ENCODE results near the gene PLCXD1.
"Not testable (repeated sequence)": the region's sequence is repeated elsewhere in the genome, so short reads cannot be mapped to it uniquely, and the experiment has no call there.

PLCXD1 gene, protein sequence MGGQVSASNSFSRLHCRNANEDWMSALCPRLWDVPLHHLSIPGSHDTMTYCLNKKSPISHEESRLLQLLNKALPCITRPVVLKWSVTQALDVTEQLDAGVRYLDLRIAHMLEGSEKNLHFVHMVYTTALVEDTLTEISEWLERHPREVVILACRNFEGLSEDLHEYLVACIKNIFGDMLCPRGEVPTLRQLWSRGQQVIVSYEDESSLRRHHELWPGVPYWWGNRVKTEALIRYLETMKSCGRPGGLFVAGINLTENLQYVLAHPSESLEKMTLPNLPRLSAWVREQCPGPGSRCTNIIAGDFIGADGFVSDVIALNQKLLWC

DNA sequence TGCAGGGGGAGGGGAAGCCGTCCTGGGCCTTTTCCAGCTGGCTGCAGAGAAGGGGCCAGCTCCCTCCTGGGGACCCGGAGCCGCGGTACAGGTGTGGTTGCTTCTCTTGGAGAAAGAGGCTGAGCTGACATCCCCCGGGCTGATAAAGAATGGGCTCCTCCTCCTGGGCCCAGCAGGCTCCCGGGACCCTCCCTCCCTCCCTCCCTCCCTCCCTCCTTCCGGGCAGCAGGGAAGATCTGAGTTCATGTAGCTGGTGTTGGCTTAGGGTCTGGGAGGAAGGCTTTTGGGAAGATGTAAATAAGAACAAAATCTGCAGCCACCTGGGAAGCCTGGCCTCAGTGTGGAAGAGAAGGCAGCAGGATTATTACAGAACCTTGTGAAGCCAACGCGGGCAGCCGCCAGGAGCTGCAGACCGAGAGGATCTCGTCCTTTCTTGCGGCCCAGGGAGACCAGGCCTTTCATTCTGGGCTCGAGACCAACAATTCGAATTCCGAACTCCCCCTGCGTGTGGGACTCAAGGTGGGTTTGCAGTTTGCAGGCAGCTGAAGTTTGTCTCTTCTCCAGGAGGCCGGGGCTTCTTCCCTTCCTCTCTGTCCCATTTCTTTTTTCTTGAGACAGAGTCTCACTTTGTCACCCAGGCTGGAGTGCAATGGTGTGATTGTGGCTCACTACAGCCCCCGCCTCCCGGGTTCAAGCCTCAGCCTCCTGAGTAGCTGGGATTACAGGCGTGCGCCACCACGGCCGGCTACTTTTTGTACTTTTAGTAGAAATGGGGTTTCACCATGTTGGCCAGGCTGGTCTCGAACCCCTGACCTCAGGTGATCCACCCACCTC lies at the start of gene PLCXD1:
Gene PLCXD1, plus strand, starts transcription at position 216 of the 834 bp plus-strand sequence. CDS start 2,807 bp downstream, outside the sequence.
- DNase-seq = no peak

DNA sequence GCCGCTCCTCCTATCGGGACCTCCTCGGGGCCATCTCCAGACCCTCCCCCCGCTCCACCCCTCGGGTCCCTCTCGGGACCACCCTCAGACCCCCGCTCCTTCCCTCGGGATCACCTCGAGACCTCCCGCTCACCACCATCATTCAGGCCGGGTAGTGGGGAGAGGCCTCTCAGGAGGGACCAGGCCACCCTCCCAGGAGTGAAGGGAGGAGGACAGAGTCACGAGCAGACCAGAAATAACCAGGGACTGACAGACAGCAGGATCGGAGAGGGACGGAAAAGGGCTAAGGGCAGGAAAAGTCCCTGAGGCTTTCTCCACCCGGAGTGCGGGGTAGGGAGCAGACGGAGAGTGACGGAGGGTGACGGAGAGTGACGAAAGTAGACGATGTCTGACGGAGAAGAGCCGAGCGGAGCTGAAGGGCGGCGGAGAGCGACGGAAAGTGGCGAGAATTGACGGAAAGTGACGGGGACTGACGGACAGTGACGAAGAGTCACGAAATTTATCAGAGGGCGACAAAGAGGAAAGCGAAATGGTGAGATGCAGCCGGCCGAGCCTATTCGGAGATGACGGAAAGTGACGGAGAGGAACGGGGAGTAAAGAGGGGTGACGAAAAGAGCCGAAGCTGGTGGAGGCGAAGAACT lies 49.4 kb upstream of the PLCXD1 start:
- DNase-seq = not testable (repeated sequence)

DNA sequence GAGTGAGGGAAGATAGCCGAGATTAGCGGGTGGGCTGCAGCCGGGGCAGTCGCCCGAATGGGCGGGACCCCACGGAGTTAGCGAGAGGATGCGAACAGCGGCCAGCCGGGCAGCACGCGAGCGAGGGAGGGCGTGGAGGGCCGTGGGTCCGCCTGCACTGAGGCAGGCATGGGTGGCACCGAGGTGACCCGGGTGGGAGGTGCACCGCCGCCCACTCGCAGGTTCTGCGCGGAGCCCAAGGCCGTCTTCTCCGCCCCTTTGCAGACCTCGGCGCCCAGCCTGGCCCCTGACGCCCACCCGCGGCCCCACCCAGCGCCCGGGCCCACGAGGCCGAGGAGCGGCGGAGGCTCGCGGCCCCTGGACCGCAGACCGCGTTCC lies 48.9 kb upstream of the PLCXD1 start:
- not testable (repeated sequence) for DNase-seq

DNA sequence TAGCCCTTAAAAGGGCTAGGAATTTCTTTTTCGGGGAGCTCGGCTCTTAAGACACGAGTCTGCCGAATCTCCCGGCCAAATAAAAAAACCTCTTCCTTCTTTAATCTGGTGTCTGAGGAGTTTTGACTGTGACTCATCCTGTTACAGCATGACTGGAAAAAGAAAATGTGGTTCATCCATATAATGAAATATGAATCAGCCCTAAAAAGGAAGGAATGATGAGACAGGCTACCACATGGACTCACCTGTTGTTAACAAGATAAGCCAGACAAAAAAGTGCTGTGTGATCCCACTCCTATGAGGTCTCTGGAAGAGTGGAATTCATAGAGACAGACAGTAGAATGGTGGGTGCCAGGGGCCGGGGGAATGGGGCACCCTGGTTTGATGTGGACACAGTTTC lies 45.0 kb upstream of the PLCXD1 start:
- DNase-seq = not testable (repeated sequence)

DNA sequence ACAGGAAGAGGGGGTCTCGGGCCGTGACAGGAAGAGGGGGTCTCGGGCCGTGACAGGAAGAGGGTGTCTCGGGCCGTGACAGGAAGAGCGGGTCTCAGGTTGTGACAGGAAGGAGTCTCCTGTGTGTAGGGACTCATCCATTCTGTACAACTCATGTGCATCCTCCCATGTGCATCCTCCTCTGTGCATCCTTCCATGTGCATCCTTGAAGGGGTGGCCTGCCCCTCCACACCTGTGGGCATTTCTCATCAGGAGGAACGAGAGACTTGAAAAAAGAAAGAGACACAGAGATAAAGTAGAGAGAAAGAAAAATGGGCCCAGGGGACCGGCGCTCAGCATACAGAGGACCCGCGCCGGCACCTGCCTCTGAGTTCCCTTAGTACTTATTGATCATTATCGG lies 30.2 kb upstream of the PLCXD1 start:
- no peak for DNase-seq

DNA sequence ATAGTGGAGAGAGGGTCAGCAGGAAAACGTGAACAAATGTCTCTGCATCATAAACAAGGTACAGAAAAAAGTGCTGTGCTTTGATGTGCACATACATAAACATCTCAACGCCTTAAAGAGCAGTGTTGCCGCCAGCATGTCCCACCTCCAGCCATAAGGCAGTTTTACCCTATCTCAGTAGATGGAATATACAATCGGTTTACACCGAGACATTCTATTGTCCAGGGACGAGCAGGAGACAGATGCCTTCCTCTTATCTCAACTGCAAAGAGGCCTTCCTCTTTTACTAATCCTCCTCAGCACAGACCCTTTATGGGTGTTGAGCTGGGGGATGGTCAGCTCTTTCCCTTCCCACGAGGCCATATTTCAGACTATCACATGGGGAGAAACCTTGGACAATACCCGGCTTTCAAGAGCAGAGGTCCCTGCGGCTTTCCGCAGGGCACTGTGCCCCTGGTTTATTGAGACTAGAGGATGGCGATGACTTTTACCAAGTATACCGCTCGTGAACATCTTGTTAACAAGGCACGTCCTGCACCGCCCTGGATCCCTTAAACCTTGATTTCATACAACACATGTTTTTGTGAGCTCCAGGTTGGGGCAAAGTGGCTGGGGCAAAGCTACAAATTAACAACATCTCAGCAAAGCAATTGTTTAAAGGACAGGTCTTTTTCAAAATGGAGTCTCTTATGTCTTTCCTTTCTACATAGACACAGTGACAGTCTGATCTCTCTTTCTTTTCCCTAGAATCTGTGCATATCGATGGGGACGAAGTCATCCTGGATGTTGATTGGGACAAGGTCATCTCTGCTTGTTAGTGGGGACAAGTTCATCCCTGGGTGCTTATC lies 29.6 kb upstream of the PLCXD1 start:
- DNase-seq = not testable (repeated sequence)

DNA sequence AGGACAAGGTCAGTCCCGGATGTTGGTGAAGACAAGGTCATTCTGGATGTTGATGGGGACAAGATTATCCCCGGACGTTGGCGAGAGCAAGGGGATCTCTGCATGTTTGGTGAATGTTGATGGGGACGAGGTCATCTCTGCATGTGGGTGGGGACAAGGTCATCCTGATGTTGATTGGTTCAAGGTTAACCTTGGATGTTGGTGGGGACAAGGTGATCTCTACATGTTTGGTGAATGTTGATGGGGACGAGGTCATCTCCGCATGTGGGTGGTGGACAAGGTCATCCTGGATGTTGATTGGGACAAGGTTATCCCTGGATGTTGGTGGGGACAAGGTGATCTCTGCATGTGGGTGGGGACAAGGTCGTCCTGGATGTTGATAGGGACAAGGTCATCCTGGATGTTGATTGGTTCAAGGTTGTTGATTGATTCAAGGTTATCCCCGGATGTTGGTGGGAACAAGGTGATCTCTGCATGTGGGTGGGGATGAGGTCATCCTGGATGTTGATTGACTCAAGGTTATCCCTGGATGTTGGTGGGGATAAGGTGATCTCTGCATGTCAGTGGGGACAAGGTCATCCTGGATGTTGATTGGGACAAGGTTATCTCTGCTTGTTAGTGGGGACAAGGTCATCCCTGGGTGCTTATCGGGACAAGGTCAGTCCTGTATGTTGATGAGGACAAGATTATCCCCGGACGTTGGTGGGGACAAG lies 28.8 kb upstream of the PLCXD1 start:
- no peak for DNase-seq

DNA sequence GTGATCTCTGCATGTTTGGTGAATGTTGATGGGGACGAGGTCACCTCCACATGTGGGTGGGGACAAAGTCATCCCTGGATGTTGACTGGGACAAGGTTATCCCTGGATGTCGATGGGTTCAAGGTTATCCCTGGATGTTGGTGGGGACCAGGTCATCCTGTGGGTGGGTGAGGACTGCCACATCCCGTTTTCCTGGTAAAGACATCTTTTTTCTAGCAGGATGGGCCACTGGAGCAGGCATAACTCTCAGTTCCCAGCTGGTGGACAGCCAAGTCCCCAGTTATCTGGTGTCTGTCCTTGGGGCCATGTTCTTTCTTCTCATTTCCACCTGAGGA lies 28.3 kb upstream of the PLCXD1 start:
- no peak for DNase-seq

DNA sequence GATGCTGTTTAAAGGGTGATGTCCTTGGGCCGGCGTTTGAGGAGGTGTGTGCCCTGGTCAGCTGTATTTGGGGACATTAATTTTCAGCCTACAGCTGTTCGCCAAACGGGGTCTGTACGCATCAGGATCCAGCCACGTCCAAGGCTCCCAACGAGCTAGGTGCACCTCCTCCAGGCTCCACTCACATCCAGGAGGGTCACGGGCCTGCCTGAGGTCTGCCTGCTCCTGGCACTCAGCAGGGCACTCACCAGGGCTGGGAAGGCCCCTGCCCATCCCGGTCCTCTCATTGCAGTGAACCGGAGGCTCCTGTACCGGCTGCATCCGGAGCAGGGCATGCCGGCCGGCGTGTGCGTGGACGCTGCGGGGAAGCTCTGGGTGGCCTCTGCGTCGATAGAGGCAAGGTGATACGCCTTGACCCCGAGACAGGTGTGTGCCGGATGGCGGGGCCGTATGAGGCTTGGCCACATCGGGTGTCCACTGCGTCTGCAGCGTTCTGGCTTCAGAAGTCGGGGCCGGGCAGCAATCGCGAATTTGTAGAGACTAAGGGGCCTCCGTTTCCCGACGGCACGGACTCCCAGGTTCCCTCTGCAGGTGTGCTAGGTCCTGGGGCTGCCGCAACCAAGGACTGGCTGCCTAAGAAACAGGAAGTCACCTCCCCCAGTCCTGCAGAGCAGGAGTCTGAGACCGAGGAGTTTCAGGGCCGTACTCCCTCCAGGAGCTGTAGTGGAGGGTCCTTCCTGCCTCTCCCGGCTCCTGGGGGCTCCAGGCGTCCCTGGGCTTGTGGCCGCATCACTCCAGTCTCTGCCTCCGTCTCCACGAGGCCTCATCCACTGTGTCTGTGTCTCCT lies 27.5 kb upstream of the PLCXD1 start:
- no peak for DNase-seq

DNA sequence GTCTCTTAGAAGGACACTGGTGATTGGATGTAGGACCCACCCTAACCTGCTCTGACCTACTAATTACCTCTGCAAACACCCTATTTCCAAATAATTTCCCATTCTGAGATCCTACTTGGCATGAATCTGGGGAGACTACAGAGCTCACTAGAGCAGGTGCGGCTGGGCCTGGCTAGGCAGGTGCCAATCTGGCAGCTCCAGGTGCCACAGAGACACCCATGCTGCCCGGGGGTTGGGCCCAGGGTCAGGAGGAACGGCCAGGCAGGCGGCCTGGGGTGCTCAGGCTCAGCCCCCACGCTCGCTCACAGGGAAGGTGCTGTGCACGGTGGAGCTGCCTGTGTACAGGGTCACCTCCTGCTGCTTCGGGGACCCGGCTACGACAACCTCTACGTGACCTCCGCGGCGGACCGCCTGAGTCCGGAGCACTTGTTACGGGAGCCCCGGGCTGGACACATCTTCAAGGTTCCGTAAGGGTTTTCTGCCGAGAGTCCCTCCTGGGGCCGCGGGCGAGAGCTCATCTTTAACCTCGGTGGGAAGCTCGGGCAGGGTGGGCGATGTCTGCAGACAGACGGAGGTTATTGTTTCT lies 26.5 kb upstream of the PLCXD1 start:
- no peak for DNase-seq

DNA sequence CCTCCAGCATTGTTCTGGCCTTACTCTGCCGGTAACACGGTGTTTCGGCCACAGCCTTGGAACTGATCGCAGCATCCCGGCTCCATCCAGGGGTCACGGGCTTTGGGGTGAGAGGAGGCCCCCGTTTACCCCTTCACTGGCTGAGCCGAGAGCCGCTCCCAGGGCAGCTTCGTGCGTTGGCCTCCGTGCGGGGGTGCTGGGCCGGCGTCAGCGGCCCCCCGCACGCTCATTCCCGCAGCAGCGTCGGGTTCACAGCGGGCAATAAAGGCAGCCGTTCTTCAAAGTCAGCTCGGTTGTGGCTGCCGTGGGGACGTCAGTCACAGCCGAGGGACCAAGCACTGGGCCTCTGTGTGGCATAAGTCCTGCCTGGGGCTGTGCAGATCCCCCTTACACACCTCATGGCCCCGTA lies 25.3 kb upstream of the PLCXD1 start:
- no peak for DNase-seq

DNA sequence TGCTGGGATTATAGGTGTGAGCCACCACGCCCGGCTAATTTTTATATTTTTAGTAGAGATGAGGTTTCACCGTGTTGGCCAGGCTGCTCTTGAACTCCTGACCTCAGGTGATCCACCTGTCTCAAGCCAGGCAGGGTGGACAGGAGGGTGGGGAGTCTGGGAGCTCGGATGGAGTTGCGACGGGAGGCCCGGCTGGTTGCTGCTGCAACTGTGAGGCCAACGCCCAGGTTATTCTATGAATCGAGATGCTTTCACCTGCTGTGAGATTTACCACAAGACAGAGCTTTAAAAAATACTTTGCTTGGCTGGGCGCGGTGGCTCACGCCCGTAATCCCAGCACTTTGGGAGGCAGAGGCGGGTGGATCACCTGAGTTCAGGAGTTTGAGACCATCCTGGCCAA lies 24.1 kb upstream of the PLCXD1 start:
- not testable (repeated sequence) for DNase-seq

DNA sequence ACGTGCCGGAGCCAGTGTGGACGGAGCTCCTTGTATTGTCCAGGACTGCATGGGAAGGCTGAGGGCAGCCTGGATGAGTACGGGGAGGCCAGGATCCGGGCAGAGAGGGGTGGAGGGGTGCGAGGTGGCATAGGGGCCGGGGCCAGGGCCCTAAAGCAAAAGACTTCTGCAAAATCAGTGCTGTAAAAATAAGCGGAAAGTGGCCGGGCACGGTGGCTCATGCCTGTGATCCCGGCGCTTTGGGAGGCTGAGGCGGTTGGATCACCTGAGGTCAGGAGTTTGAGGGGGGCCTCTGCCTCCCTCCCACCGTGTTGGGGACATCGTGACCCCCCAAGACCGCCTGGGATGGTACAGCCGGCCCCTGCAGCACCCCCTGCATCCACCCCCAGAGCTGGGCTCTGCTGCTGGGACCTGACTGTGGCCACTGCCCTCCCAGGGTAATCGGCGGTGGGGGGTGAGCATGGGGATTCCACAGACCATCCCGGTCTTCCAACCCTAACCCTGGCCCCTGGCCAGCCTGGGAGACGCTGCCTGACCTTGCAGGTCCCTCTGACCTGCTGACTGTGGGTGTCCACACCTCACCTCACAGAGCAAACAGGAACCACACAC lies 23.4 kb upstream of the PLCXD1 start:
- no peak for DNase-seq

DNA sequence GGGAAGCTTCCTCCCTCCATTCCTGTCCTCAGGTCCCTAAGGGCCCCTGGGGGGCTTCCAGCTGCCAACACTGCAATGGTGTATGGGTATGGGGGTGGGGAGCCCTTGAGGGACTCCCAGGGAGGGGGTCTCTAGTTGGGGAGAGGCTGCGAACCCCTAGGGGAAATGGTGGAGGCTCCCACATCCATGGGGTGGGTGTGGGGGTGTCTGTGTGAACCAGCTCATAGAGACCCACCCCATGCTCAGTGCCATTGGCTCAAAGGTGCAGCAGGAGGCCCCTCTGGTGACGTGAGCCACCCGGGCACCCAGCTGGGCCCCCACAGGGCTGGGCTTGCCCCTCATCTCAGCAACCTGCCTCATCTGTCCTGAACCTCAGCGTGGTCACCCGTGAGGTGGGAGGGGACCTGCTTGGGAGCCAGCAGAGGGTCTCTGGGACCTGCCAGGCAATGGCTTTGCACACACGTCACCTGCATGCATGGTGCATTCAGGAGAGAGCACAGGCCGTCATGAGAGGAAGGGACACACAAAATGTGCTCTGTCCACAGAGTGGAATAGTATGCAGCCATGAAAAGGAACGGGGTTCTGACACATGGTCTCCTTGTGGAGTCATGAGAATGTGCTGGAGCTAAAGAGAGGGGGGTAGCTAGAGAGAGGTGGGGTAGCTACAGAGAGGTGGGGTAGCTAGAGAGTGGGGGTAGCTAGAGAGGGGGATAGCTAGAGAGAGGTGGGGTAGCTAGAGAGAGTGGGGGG lies 22.7 kb upstream of the PLCXD1 start:
- DNase-seq = no peak

DNA sequence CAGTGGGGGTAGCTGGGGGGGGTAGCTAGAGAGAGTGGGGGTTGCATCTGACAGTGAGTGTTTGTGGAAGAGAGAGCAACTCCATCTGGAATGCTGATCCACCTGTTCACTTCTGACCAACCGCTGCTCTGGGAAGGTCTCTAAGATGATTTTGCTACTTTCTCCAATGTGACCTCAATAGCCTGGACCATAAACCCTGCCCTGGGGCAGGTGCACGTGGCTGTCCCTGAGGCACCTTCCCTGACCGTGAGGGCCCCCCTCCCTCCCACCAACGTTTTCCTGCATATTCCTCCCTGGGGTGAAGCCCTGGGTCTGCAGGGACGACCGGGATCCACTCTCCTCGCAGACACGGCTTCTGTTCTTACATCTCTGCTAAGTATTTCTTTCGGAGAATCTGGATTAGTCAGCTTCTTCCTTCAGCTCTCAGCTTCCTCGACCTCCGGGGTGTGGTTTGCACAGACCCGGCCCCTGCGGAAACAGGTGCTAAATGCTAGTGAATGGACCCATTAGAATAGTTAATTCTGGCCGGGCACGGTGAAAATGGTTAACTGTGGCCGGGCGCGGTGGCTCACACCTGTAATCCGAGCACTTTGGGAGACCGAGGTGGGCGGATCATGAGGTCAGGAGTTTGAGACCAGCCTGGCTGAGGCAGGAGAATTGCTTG lies 21.4 kb upstream of the PLCXD1 start:
- DNase-seq = no peak

DNA sequence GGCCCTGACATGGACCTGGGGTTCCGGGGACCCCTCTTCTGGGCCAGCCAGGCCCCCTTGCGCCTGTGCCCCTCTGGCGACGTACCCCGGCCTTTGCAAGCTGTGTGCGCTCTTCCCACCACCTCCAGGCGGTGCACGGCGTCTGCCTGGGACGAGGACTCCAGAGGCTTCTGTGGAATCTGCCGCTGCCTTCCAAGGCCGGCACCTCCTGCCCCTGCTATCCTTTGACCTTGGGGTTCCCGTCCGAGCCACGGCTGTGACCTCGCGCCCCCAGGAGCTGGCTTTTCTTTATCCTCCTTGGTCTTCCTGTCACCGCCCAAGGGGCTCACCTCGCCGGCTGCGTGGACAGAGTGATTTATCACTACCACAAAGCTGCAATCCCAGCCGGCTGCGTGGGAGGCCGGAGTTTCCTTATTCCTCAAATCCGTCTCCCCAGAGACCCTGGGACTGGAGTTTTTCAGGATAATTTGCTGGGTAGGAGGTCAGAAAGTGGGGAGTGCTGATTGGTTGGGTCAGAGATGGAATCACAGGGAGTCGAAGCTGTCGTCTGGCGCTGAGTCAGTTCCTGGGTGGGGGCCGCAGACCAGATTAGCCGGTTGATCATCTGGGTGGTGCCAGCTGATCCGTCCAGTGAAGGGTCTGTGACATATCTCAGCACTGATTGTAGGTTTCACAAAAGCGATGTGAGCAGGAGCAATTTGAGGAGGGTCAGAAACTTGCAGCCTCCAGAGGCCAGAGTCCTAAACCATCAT lies 19.8 kb upstream of the PLCXD1 start:
- DNase-seq = no peak

DNA sequence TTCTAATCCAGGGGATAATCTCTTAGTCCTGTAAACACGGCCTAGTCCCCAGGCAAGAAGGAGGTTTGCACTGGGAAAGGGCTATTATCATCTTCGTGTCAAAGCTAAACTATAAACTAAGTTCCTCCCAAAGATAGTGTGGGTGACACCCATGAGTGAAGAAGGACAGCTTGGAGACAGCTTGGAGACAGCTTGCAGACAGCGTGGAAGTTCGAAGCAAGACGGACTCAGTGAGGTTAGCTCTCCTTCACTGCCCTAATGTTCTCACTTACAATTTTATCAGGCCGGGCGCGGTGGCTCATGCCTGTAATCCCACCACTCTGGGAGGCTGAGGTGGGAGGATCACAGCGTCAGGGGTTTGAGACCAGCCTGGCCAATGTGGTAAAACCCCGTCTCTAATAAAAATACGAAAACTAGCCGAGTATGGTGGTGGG lies 19.2 kb upstream of the PLCXD1 start:
- no peak for DNase-seq

DNA sequence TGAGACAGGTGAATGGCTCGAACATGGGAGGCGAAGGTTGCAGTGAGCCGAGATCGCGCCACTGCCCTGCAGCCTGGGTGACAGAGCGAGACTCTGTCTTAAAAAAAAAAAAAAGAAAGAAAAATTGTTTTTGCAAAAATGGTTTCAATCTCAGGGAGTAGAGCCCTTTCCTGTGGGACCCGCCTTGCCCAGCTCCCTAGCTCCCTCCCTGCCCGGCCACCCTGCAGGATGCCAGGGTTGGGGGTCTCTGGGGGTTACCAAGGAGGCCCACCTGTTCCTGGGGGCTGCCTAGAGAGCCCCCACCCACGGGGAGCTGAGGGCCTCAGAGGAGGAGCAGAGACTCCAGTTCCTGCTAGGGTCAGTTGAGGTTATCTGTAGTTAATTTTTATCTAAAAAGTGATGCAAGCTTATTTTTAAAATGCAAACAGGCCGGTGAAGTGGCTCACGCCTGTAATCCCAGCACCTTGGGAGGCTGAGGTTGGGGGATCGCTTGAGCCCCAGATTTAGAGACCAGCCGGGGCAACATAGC lies 18.7 kb upstream of the PLCXD1 start:
- no peak for DNase-seq

Data from inflammatory macrophage treated with lipopolysaccharide for 1 hour (primary cell).